ENCODE data around the gene RNF220. TPM values are rescaled to one million over a fixed set of nuclear protein-coding genes. Genes with fewer than 3 reads are reported as not detected.

The RNF220 gene
- total and polyA plus RNA-seq, 2 of the 13 experiments (the other 11 are each of a cell fraction or from before 2014, with no cell fraction given): 48.2 to 72.1 TPM

DNA sequence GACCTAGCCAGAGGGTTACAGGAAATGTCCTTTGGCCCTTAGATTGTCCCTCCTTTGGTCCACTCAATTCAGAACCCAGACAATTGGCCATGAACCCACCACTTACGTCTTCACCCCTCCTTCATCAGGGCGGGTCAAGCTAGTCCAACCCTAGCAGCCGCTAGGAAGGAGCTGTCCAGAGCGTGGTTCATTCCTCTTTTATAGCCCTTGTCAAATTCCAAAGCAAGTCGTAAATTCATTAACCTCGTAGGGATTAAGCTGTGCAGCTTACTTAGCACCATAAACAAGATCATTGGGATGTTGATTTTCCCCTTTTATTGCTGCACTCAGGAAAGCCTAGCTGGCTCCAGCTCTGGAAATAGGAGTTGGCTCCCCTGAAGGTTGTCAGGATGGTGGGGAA lies 179.1 kb downstream of the RNF220 start (continued):
- TF ChIP-seq MLXIP (CRISPR knock-in tag; IDR thresholded peaks at IDR 0.05; ENCODE audit: borderline replicate concordance) (no peak), CEBPB (IDR thresholded peaks at IDR 0.05; ENCODE audit: borderline replicate concordance, low read depth, low read length) (no peak)

DNA sequence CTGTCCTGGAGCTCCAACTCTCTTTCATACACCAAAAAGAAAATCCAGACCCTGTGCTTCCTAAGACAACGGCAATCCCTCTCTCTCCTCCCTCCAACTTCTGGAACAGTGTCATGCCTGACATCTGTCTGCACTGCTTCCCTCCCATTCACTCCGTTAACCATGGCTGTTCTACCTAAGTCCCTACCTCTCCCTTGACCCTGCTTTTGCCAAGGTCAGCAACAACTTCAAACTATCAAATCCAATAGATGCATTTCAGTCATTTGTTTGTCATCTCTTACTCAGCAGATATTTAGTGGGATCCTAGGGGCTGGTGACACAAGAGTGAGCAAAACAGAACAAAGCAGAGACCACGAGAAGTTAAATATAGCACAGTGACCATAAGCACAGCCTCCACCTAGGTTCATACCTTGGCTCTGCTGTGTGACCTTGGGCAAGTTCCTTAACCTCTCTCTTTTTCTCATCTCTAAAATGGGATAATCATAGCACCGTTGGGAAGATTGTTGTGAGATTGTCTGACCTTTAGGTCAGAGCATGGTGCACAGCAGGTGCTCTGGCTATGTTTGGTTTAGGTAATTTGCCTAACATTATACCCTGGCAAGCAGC lies 180.4 kb downstream of the RNF220 start:
- POLR2A ChIA-PET: no interaction called here
- H3K9me3 ChIP-seq (ENCODE audit: low read length): no peaks in the 10 kb centered on the region
- FAIRE-seq: no peak
- no peaks in the 10 kb centered on the region for H3K36me3 ChIP-seq (replicated peaks in 1 of 2; ENCODE audit: control insufficient read depth in 1 of 2, insufficient read depth in 2 of 2, low read length in 2 of 2)
- no peak overlapping the region for H3K9ac ChIP-seq (ENCODE audit: insufficient read depth, low read depth, low read length)
- H3K4me3 ChIP-seq (replicated peaks in 1 of 3; ENCODE audit: insufficient read depth in 1 of 3, low read depth in 2 of 3, low read length in 3 of 3): no peak overlapping the region
- intact Hi-C loops (cut with micrococcal nuclease; ENCODE audit: unreplicated experiment): no loop called here
- no peak overlapping the region for H3K27ac ChIP-seq (ENCODE audit: extremely low read length, insufficient read depth, low read length)
- 56% methylated on average over 4 of the region's 4 CpGs for WGBS (ENCODE audit: low lambda C conversion rate)
- ATAC-seq: no peak
- peak; percentile 43; the same call in 1 of the 2 replicates for TF ChIP-seq MAFF (IDR thresholded peaks at IDR 0.05; ENCODE audit: low read depth, low read length)
- TF ChIP-seq PITX1 (CRISPR knock-in tag; IDR thresholded peaks at IDR 0.05): no peak
- TF ChIP-seq ZNF768 (CRISPR knock-in tag; IDR thresholded peaks at IDR 0.05): peak; percentile 32; the same call in 1 of the 2 replicates
- no peak for TF ChIP-seq MAZ (IDR thresholded peaks at IDR 0.05; ENCODE audit: borderline replicate concordance, low read depth, low read length)
- TF ChIP-seq MAZ (CRISPR knock-in tag; IDR thresholded peaks at IDR 0.05; ENCODE audit: low read depth): no peak
- no peak for DNase-seq (ENCODE audit: low spot score)
- H3K27me3 ChIP-seq (ENCODE audit: control insufficient read depth in 1 of 2, insufficient read depth in 2 of 2, low read length in 2 of 2): peaks cover 0 to 9% of the 10 kb centered on the region in 2 experiments; a peak in 2 of 5 replicates
- H3K4me2 ChIP-seq (ENCODE audit: low read depth, low read length): no peak overlapping the region
- in situ Hi-C loops (cut with HindIII; ENCODE audit: extremely low pct_ligation_motif_present, low pct_unique_long_range_greater_than_20kb): loop anchor here (25.0 kb wide), 1 partner anchor 373 kb away; the partner anchor contains the start of gene DMAP1
- no peak overlapping the region for H2AFZ ChIP-seq (ENCODE audit: low read length)
- peaks cover 3% of the 10 kb centered on the region; the same call in 1 of the 2 replicates for H4K20me1 ChIP-seq (ENCODE audit: insufficient read depth, low read length)
- CTCF ChIA-PET (ENCODE audit: low intra/inter-chr PET ratio, low total read pairs): no interaction called here
- no TSS peak for BruUV-seq (replicated peaks)
- H3K4me1 ChIP-seq (ENCODE audit: insufficient read depth, low read length): peaks cover 17% of the 10 kb centered on the region
- H3K79me2 ChIP-seq (ENCODE audit: insufficient read depth, low read length): no peaks in the 10 kb centered on the region
